ENCODE results near the gene XPC.

XPC gene

GRCh38 chr3:14206548-14207177 is 28.3 kb upstream of the XPC start:
- DNase-seq = no peak

DNA sequence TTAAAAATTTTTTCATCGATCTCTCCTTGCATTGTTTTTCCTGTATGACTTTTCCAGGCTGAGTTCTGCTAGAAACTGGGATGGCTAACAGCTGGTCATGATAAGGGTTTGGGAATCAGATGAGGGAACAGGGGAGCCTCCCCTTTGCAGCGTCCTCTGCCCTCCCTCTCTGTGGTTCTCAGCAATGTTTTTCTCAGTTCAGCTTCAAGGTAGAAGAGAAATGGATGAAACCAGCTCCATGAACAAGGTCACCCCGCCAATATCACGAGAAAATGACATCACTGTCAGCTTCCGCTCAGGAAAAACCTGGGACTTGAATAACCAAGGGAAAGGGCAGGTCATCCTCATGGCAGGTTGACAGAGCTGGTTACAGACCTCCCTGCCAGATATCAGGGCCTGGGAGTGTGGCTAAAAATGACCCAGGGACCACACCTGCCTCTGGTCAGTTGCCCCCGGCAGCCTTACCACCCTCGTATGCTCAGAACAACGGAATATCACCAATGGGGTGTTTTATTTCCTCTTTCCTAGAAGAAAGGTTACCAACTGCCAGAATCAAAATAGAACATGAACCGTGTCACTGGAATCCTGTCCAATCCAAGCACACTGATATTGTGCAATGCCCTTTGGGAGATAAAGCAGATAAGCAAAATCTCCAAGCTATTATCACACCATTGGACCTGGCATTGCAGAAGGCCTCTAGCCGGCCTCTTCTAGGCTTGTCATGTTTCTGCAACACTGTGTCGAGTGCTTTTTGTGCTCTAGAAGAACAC is 26.3 kb upstream of the XPC start:
- no peak for DNase-seq

GRCh38 chr3:14203521-14204079 is 25.2 kb upstream of the XPC start:
- DNase-seq = peak; percentile 45

DNA sequence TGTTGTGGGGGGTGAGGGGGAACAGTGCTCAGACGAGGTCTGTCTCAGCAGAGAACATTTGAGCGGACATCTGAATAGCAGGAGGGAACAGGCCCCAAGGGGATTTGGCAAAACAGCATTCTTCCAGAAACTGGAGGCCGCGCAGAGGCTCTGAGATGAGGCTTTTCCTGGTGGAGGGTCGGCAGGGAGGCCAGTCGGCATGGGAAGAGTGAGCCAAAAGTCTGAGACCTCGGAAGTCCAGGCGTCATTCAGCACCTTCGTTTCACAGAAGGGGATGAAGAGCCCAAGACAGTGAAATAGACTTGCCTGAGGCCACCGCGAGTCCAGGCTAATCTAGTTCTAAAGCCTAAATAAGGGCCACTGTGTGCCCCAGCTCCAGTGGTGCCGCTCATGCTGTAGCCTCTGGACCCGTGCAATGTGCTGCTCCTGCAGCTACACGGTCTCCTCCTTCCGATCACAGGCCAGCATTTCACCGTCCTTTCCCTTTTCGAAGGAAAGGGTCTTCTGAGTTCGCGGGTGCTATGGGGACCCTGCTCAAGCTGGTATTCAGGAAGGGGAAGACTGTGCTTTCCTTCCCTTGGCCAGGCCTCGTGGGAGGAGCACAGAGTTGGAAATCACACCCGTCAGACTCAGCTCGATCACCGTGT is 24.6 kb upstream of the XPC start:
- DNase-seq = no peak

DNA sequence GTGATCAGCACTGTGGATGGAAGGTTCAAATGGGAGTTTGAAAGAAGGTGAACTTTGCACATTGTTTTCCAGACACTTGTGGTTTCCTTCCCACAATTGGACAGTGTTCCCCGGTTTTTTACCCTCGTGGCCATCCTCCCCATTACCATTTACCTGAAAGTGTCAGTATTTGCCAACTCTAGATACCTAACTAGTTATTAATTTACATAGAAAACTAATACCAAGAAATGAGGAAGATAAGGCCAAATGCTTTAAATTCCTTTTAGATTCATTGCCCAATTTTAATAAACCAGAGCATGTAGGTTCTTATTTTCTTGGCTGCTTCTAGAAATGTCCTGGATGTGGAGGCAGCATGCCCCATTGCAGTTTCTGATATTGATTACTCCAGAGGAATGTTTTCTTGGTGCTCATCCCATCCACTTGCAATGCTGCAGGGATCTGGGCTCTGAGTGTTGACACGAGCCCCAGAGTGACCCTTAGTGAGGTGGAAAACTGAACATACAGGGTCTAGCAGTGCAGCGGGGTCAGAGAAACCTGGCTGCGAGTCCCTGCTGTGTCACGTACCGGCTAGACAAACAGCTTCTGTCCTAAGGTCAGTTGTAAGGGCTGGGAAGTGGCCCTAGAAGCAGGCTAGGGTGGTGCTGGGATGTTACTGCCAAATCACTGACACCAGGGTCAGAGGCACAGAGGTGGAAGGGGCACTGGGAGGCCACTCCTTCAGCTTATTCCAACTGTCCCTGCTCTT is 23.7 kb upstream of the XPC start:
- DNase-seq = no peak

DNA sequence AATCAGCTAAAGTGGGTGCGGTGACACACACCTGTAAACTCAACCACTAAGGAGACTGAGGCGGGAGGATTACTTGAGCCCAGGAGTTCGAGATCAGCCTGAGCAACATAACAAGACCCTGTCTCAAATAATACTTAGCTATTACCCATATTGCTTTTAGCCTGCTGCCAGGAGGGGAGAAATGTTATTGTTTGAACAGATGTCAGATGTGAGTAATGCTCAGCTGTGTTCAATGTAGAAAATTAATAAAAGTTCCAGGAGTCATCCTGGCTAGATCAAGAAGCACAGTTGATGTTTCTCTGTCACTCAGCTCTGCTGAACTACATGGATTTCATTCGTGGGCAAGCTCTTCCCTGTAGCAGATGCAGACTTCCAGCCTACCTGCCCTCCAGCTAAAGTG is 22.4 kb upstream of the XPC start:
- DNase-seq = no peak

GRCh38 chr3:14200276-14200675 is 21.9 kb upstream of the XPC start:
- no peak for DNase-seq

- no peak for DNase-seq
Observed at GRCh38 chr3:14199641-14200040, 21.2 kb upstream of the XPC start.

DNA sequence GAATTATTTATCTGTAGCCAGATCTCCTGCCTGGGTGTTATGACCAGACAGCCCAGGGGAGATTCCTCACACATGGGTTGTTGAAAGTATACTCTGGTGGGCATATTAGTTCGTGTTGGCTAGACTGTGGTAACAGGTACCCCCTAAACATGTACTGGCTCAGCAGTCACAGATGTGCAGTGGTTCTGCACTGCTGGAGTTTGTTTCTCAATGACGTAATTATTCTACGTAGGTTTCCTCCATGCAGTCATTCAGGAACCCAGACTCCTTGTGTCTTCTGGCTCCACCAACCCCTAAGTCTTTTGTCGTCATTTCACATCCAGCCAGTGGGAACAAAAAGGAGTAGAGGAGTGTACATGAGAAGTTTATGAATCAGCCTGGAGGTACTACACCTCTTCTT is 16.5 kb upstream of the XPC start:
- DNase-seq = no peak

- no peak for DNase-seq
Observed at GRCh38 chr3:14188041-14188754, 9.8 kb upstream of the XPC start.

GRCh38 chr3:14186854-14187458 is 8.6 kb upstream of the XPC start:
- no peak for DNase-seq

DNA sequence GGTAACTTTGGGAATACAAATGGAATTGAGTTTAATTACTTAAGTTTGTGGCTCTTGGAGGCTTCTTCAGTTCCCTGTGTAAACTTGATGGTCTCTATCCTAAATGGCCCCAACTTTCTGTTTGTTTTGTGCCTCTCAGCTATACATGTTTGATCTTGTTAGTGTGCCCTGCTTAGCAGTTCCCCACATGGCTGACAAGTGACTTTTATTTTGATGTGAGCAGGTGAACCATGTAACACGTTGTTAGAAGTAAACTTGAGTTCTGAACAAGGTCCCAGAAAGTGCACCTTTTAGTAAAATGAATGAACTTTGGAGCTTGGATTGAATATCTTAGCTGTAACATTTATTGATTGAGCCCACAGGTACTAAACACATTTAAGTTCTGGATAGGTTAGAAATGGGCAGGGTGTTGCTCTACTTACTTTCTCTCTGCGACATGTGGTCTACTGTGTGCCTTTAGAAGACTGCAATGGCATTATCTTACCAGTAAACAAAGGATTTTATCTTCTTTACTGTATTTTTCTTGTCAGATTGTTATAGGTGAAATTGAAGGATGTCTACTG is 4.7 kb upstream of the XPC start:
- no peak for DNase-seq

DNA sequence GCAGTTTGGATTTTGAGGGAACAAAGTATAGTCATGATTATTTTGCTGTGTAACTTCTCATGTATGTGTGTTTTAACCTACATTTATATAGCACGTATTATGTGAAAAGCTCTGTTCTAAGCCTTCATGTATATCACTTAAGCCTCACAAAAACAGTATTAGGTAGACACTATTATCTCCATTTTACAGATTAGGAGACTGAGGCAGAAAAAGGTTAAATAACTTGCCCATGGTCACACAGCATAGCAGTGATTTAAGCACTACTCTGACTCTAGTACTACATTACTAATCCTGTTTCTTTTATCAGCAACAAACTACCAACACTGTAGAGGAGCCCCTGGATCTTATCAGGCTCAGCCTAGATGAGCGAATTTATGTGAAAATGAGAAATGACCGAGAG is 2.9 kb upstream of the XPC start:
- no peak for DNase-seq

DNA sequence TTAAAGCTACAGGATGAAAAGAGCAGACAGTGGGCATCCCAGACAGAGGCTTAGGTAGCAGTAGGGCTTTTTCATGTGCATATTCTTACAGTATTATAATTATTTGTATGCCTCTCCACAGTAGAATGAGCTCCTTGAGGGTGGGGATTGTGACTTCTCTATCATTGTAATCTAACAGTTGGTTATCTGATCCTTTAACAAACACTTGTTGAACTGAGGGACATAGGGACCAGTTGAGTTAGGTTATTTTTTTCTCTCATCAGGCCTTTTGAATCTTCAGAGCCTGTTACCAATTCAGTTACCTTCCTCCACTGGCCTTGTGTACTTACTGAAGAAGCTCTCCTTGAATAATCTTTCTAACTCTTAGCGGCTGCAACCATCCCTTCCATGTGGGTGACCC is 1.4 kb upstream of the XPC start:
- DNase-seq = no peak

- no peak for DNase-seq
Observed at GRCh38 chr3:14179114-14179465, 689 bp upstream of the XPC start.

GRCh38 chr3:14177580-14178246 is 688 bp downstream of the XPC start:
- no peak for DNase-seq

GRCh38 chr3:14175383-14176037 is 2.9 kb downstream of the XPC start:
- DNase-seq = no peak

DNA sequence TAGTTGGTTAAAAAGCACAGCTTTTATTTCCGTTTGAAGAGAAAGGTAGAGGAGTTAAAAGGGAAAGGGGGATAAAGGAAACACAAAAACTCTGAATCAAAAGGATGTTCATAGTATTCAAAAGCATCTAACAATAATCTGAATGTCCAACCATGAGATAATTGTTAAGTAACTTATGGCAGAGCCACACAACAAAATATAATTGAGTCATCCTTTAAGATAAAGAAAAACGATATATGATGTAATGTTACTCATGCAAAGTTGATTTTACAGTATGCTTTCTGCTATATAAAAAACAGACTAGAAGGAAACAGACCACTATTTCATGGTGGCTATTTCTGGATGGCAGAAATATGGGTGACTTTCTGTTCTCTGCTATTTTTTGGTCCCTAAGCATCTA is 3.9 kb downstream of the XPC start:
- no peak for DNase-seq

DNA sequence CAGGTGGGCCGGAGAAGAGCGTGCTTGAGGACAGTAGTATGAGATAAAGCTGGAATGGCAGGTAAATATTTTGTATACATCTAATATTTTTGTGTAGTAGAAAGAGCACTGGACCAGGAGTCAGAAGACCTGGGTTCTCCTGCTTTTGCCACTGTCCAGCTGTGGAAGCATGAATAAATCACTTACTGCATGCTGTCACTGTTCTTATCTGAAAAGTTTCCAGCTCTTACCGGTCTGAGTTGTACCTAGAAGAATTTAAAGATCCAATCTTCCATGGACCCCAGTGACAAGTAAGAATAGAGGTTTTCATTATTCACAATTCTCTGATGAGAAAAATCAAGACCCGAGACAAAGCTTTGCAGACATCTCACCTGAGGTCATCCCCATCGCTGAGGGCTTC is 5.9 kb downstream of the XPC start:
- no peak for DNase-seq

DNA sequence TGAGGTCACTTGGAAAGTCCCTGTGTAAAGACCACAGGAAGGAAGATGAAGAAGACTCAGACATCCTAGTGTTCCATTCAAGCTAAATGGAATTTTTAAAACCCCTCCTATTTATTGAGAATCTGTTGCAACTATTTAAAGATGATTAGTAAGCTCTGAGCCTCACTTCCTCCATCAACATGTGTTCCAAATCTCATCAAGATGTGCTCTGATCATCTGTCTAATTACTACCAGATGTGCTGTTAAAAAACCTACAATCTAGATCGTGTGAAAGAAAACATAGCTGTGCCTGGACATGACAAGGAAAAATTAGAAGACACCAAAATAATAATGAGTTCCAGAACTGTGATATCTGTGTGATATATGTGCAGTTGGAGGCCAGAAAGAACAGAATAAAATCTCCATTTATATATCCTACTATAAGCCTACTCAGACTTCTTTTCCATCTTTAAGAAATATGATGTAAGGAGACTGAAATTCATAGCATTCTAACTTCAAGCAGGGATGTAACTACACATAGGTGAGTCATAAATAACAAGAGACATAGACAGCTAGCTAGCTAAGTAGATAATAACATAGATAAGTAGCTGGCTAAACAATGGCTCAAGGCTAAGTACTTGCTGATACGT is 7.8 kb downstream of the XPC start:
- DNase-seq = no peak

All from NCI-H1092 (cell line).